HG03060 (cell line): Measurements from ENCODE around the gene PRPF6.
"Not testable (repeated sequence)": the region's sequence is repeated elsewhere in the genome, so short reads cannot be mapped to it uniquely, and the experiment has no call there.

Source experiments
- ATAC-seq: cut with Tn5 transposase; IDR thresholded peaks from one replicate; pipeline ENCODE4 v1.9.1; 2021; ENCODE audit warnings: low read depth, moderate number of reproducible peaks; ENCODE audit not compliant: unreplicated experiment

Gene PRPF6

DNA sequence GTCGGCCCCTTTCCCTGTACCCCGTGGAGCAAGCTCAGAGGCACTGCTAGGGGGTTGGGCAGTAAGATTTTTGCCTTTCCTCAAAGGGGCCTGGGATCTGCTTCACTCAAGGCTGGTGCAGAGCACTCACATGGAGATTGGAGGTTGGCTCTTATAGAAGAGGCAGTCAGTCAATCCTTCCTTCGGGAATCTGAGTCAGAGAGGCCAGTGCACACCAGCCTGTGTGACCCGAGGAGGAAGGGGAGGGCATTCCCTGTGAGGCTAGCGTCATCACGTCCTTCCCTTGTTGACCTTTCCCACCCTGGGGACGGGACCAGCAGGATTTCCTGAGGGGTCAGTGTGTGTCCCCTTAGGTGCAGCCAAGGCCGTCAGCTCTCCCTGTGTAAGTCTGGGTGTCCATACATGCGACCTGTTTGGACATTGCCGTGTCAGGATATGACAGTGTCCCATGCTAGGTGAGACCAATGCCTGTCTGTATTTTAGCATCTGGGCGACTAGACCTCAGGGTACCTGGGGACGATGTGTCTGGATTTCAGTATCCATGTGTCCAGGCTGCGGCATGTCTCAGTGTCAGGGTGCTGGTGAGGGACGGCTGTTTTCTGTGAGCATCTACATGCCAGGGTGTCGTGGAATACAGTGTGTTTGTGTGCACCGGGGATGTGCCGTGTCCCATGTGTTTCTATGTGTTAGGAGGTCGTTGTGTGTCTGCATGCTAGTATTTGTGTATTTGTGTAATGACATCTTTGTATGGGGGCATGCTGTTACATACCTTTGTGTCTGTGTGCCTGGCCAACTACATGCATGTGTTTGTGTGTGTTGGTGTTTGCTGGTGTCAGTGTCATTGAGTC, 8.4 kb upstream of the PRPF6 start:
- ATAC-seq: no peak

- ATAC-seq: no peak
Measured at GRCh38 chr20:63973160-63973479, 7.8 kb upstream of the PRPF6 start.

DNA sequence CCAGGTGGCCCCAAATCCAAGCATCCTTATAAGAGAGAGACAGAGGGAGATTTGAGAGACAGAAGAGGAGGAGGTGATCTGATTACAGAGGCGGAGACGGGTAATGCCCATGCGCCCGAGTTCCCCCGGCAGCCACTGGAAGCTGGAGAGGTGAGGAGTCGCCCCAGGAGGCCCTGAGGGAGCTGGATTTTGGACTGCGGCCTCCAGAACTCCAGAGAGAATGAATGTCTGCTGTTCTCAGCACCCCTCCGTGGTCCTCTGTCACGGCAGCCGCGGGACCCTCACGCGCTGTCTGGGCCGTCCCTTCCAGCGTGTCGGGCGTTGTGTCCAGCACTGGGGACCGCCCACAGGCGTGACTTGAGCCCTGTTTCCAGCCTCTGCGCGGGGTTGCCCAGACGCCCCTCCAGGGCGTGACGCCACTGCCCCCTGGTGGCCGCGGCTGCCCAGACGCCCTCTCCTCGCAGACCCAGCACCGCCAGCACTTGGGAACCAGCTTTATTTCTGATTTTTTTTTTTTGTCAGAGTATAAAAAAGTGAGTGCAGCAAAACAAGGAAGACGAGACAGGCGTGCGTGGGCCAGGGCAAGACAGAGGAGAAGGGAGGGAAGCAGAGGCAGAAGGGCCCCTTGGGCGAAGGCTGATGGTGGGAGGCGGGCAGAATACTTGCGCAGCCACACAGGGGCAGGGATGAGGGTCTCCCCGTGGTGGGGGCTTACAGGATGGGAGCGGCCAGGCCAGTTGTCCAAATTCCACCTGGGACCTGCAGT, 7.1 kb upstream of the PRPF6 start:
- no peak for ATAC-seq

- ATAC-seq: no peak
Measured at GRCh38 chr20:63974402-63975200, 6.3 kb upstream of the PRPF6 start.

DNA sequence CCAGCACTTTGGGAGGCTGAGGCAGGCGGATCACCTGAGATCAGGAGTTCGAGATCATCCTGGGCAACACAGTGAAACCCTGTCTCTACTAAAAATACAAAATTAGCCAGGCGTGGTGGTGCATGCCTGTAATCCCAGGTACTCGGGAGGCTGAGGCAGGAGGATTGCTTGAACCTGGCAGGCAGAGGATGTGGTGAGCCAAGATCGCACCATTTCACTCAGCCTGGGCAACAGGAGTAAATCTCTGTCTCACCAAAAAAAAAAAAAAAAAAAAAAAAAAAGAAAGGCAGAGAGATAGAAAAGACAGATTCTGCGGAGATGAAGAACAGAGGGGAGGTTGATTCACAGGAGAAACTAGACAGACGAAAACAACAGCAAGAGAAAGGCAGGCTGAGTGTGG, 4.4 kb upstream of the PRPF6 start:
- not testable (repeated sequence) for ATAC-seq

- ATAC-seq: no peak
Measured at GRCh38 chr20:63976980-63977738, 3.8 kb upstream of the PRPF6 start.

DNA sequence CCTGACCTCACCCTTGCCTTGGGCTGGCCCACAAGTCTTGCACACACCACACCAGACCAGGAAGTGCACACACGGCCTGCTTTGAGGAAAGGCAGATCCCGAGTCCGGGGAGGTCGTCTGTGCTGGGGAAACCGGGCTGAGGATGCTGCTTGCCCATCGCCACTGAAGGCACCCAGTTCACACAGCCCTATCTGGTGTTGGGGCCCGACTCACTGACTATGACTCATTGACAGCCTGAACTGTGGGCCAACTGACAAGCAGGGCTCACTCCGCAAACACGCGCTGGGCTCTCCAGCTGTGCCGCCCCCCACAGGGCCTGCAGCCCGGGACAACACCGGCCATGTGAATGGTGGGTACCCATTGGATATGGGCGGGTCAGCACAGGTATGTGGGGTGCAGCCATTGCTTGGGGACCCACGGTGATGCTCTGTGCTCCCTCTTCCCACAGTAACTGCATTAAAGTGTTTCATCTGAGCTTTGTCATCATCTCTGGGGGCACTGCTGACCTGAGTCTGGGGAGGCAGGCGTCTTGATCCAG, 3.1 kb upstream of the PRPF6 start:
- ATAC-seq: no peak

GRCh38 chr20:63978319-63979228, 2.4 kb upstream of the PRPF6 start:
- ATAC-seq: no peak

GRCh38 chr20:63979229-63979556, 1.7 kb upstream of the PRPF6 start:
- no peak for ATAC-seq

- no peak for ATAC-seq
Measured at GRCh38 chr20:63979557-63980316, 1.2 kb upstream of the PRPF6 start, which contains the start of gene SAMD10. Gene SAMD10, minus strand, starts transcription at chr20:63979642. Its CDS starts 175 bp downstream, at chr20:63979467.

DNA sequence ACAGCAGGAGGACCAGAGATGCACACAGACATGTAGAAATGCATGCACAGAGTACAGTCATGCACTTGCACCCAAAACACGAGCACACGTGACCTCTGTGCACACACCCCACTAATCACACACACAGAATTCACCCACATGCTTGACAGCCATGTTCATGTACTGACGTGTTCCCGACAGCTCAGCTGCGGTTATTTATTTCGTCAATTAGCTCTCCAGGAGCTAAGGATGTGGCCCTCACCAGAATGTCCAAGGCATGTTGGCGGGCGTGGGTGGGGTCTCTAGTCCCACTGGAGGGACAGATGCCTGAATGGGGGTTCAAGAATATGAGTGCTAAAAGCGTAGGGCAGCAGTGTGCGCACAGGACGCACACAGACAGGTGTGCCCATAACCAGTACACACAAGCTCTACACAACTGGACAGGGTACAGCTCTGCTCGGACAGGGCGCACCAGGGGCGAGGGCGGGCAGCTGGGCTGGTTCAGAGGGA, 571 bp upstream of the PRPF6 start:
- ATAC-seq: no peak

- no peak for ATAC-seq
Measured at GRCh38 chr20:63982937-63983336, 2.0 kb downstream of the PRPF6 start.

- ATAC-seq: no peak
Measured at GRCh38 chr20:64000906-64001305, 20.0 kb downstream of the PRPF6 start.

GRCh38 chr20:64001607-64002011, 20.7 kb downstream of the PRPF6 start:
- ATAC-seq: no peak

DNA sequence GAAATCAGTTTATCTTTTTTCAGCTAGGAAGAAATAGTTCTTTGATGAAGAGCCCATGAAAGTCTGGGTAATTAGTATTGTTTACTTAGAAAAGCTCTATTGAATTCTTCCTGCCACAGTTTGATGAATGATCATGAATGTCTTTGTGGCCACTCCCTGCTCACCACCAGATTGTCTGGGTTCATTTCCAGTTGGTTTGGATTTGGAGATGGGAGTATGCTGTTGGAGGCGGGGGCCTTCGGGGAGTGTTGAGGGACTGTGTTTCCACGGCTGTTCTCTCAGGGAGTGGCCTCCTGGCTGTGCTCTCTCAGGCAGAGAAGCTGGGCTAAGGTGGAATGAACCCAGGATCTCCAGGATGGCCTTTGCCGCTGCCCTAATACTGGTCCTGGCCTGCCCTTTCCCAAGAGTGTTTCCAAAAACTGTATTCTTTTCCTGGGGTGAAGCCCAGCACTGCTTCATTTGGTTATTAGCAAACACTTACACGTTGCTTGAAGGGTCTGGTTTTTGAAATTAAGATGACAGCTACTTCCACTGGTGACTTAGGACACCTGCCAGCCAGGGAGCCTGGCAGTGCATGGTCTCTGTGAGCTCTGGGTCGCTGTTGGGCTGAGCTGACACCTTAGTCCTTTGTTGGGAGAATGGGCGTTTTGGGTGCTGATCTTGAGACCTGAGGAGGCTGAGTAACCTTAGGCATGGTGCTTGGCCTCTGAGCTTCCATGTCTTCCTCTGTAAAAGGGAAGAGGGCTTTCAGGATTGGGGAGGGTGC, 23.2 kb downstream of the PRPF6 start:
- ATAC-seq: no peak

DNA sequence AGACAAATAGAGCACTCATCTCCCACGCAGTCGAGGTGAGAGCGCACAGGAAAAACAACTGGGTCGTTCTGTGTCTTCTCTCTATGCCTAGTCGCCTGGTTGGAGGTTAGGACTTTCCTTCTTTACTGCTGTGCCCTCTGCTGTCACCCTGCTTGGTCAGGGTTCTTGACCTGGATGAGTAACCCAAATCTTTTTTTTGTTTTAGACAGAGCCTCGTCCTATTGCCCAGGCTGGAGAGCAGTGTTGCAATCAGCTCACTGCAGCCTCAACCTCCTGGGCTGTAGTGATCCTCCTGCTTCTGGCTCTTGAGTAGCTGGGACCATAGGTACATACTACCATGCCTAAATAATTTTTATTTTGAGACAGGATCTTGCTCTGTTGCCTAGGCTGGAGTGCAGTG, 24.5 kb downstream of the PRPF6 start:
- no peak for ATAC-seq

DNA sequence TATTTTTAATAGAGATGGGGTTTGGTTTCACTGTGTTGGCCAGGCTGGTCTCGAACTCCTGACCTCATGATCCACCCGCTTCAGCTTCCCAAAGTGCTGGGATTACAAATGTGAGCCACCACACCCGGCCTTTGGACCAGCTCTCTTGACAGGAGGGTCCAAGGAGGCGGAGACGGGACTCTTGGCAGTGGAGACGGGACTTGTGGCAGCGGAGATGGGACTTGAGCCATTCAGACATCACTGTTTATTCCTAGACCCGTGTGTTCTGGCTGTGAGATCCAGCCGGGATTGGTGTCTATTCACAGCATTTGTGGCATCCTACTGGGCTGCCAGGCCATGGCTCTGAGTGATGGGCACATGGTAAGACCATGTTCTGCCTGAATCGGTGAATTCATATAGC, 25.6 kb downstream of the PRPF6 start:
- ATAC-seq: no peak

GRCh38 chr20:64006902-64007301, 26.0 kb downstream of the PRPF6 start:
- ATAC-seq: no peak
